Vagina (tissue), 2 donors: ENCODE data around the gene LIMA1. TPM values are rescaled to one million over a fixed set of nuclear protein-coding genes. Genes with fewer than 3 reads are reported as not detected.
"Not testable (repeated sequence)": the region's sequence is repeated elsewhere in the genome, so short reads cannot be mapped to it uniquely, and the experiment has no call there.

ENCODE experiments used
- DNase-seq, 2 donors: peaks; one replicate each; pipeline ENCODE4 v3.0.0-alpha.2; 2017; ENCODE audit errors: extremely low spot score in 2 of 2
- H3K27ac ChIP-seq: fragments of 200-600 bp; sonication (generic); one replicate; pipeline ENCODE4 v1.5.1; 2019
- H3K27me3 ChIP-seq: fragments of 200-600 bp; sonication (generic); one replicate; pipeline ENCODE4 v1.5.1; 2019
- H3K36me3 ChIP-seq, 2 donors: fragments of 200-600 bp; sonication (generic); one replicate each; pipeline ENCODE4 v1.5.1; 2017 to 2019
- H3K4me1 ChIP-seq: fragments of 200-600 bp; sonication (generic); one replicate; pipeline ENCODE4 v1.5.1; 2019
- H3K4me3 ChIP-seq, 2 donors: fragments of 200-600 bp; sonication (generic); 1 replicate in 1 of 2; 2 replicates in 1 of 2; pipeline ENCODE4 v1.5.1; 2016 to 2019
- H3K9me3 ChIP-seq: fragments of 200-600 bp; sonication (generic); one replicate; pipeline ENCODE4 v1.5.1; 2019
- POLR2A ChIP-seq, 2 donors: fragments of 450-650 bp; IDR thresholded peaks; one replicate each; pipeline ENCODE4 v1.6.1; 2017; ENCODE audit warnings: antibody characterized with exemption in 2 of 2, mild to moderate bottlenecking in 2 of 2, moderate library complexity in 2 of 2
- POLR2AphosphoS5 ChIP-seq, 2 donors: sonication (generic); formaldehyde crosslinking; IDR thresholded peaks; one replicate each; pipeline ENCODE4 v1.9.0; 2017; ENCODE audit warnings: antibody characterized with exemption in 2 of 2, mild to moderate bottlenecking in 2 of 2, low read depth in 1 of 2; ENCODE audit not compliant: insufficient read depth in 1 of 2
- intact Hi-C: fragments of 100-400 bp; cut with DNase I; formaldehyde crosslinking; loops from one replicate; pipeline ENCODE4 v1.15.1; 2023
- total RNA-seq: library from RNA; depleted of rRNA; stranded (reverse); fragments of >200 nt; gene quantifications from one replicate; pipeline ENCODE4 v1.2.3, GENCODE V29; 2016
- TF ChIP-seq, protein P1 (sequence below), 3 experiments: fragments of 450-650 bp in 2 of 3; fragments of 200-600 bp in 1 of 3; sonication (generic) in 1 of 3; IDR thresholded peaks; one replicate each; pipeline ENCODE4 v1.5.1; 2017 to 2019; ENCODE audit warnings: antibody characterized with exemption in 3 of 3, mild to moderate bottlenecking in 2 of 3, moderate library complexity in 2 of 3

Gene LIMA1
- total RNA-seq, 1 donor from 2014 or later: 99.2 TPM

DNA sequence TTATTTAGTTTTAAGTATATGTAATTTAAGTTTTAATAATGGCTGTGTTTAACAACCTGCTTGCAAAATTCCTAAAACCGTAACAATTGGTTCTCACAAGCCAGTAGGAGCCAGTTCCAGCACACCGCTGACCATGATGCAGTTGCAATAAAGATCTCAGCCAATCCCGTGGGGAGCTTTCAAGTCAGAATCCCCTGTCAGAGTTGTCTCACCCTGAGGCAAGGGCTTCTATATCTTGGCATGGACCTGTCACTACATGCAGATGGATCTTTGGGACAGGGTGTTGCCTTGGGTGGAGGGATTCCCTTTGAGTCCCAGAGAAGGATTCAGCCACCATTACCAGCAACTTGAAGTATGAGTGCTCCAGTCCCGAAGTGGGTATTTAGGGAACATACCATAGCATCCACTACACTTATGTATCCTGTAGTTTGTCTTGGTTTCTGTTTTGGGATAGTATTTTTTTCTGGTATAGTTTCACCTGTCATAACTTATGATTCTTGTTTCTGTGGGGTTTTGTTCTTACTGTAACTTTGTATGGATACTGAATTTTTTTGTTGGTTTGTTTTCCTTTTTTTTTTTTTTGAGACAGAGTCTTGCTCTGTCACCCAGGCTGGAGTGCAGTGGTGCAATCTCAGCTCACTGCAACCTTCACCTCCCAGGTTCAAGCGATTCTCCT lies 30.1 kb upstream of the LIMA1 start:
- intact Hi-C loops: loop anchor here (10.0 kb wide), 1 partner anchor 239 kb away; no protein-coding TSS in a partner anchor
- Histone ChIP-seq H3K4me1 (peaks cover 17% of the 10 kb centered on the region), H3K27ac (no peak overlapping the region), H3K4me3 (no peak overlapping the region), H3K27me3 (no peaks in the 10 kb centered on the region), H3K36me3 (no peaks in the 10 kb centered on the region), H3K9me3 (no peaks in the 10 kb centered on the region)
- DNase-seq: no peak
- TF ChIP-seq, protein P1, sequence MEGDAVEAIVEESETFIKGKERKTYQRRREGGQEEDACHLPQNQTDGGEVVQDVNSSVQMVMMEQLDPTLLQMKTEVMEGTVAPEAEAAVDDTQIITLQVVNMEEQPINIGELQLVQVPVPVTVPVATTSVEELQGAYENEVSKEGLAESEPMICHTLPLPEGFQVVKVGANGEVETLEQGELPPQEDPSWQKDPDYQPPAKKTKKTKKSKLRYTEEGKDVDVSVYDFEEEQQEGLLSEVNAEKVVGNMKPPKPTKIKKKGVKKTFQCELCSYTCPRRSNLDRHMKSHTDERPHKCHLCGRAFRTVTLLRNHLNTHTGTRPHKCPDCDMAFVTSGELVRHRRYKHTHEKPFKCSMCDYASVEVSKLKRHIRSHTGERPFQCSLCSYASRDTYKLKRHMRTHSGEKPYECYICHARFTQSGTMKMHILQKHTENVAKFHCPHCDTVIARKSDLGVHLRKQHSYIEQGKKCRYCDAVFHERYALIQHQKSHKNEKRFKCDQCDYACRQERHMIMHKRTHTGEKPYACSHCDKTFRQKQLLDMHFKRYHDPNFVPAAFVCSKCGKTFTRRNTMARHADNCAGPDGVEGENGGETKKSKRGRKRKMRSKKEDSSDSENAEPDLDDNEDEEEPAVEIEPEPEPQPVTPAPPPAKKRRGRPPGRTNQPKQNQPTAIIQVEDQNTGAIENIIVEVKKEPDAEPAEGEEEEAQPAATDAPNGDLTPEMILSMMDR (IDR thresholded peaks at IDR 0.05): no peak
- TF ChIP-seq POLR2A (IDR thresholded peaks at IDR 0.05) (no peak), POLR2AphosphoS5 (IDR thresholded peaks at IDR 0.05; ENCODE audit: insufficient read depth in 1 of 2, low read depth in 1 of 2) (no peak)

DNA sequence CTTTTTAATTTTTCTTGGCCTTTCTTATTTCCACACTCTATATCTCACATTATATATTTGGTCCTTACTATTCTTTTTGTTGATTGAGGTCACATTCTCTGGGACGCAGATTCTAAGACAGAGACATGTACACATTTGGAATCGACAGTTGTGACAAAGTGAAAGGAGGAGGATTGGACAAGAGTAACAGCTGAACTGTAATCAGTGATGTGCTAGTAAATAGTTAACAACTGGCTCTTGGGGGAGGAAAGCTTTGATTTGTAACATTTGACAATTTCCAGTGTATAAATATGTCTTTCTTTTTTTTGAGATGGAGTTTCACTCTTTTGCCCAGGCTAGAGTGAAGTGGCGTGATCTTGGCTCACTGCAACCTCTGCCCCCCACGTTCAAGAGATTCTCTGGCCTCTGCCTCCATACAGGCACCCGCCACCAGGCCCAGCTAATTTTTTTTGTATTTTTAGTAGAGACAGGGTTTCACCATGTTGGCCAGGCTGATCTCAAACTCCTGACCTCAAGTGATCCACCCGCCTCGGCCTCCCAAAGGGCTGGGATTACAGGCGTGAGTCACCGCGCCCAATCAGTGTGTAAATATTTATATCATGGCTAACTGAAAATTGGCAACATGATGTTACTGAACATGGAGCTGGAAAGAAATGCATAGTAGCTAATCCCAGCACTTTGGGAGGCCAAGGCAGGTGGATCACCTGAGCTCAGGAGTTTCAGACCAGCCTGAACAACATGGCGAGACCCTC lies 28.7 kb upstream of the LIMA1 start:
- Histone ChIP-seq H3K4me1 (peaks cover 17% of the 10 kb centered on the region), H3K27ac (peak overlapping the region; percentile 37)
- intact Hi-C loops: loop anchor here (10.0 kb wide), 1 partner anchor 237 kb away; no protein-coding TSS in a partner anchor
- not testable (repeated sequence) for H3K4me3 ChIP-seq, DNase-seq, H3K36me3 ChIP-seq, H3K9me3 ChIP-seq, H3K27me3 ChIP-seq

DNA sequence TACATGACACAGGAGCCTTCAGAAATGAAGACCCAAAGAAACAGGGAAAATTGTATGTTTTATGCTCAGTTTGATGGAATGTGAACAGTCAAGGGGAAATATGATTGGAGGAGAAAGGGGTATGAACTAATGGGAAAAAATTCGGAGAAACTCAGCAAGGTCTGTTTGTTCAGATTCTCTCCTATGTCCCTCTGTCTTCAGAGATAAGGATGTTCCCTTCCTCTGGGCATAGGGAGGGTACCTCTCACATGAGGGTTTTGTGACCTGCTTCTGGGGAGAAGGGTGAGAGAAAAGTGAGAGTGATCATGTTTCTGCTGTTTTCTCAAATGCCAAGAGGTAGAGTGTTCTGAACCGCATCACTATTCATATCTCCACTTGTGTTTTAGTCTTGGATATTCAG lies 26.6 kb upstream of the LIMA1 start:
- H3K27ac ChIP-seq: no peak overlapping the region
- DNase-seq: no peak
- intact Hi-C loops: loop anchor here (10.0 kb wide), 1 partner anchor 235 kb away; no protein-coding TSS in a partner anchor
- H3K4me3 ChIP-seq: no peak overlapping the region
- H3K9me3 ChIP-seq: no peaks in the 10 kb centered on the region
- no peaks in the 10 kb centered on the region for H3K36me3 ChIP-seq
- TF ChIP-seq, protein P1 (IDR thresholded peaks at IDR 0.05): no peak
- TF ChIP-seq POLR2AphosphoS5 (IDR thresholded peaks at IDR 0.05; ENCODE audit: insufficient read depth in 1 of 2, low read depth in 1 of 2): no peak
- TF ChIP-seq POLR2A (IDR thresholded peaks at IDR 0.05): no peak
- H3K27me3 ChIP-seq: no peaks in the 10 kb centered on the region
- peaks cover 17% of the 10 kb centered on the region for H3K4me1 ChIP-seq

DNA sequence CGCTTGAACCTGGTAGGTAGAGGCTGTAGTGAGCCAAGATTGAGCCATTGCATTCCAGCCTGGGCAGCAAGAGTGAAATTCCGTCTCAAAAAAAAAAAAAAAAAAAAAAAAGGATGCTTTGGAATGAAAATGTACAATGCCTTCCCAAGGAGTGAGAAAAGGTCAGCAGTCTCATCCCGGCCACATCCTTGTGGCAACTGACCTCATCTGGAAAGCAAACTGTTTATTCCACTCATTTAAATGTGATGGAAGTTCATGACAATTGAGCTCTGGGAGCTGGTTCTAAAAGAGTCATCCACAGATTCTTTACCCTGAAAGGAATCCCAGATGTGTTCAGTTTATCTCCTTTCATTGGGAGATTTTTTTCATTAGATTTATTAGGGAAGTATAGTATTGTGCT lies 19.4 kb upstream of the LIMA1 start:
- no peak overlapping the region for H3K27ac ChIP-seq

DNA sequence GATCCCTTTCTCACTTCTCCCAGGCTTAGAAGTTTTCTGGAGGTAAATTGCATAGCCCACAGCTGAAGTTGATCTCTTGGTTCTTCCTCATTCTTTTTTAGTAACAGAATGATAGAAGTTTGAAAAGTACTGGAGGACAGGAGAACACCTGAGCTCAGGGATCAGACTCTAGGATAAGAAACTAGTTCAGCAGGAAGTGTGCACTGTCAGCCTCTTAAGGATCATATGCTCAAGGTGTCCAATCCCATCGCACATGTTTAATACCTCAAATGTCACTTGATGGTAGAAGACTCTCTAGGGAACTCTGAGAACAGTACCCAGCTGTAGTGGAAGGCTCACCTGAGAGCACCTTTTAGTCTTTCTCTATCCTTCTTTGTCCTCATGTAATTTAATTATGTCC lies 14.7 kb upstream of the LIMA1 start:
- Histone ChIP-seq H3K27ac (no peak overlapping the region), H3K27me3 (no peaks in the 10 kb centered on the region), H3K4me1 (peaks cover 32% of the 10 kb centered on the region), H3K9me3 (no peaks in the 10 kb centered on the region), H3K4me3 (no peak overlapping the region), H3K36me3 (no peaks in the 10 kb centered on the region)
- DNase-seq: no peak
- intact Hi-C loops: no loop called here
- TF ChIP-seq, protein P1 (IDR thresholded peaks at IDR 0.05): no peak
- peak in 1 of 2 donors; percentile 23 for TF ChIP-seq POLR2AphosphoS5 (IDR thresholded peaks at IDR 0.05; ENCODE audit: insufficient read depth in 1 of 2, low read depth in 1 of 2)
- no peak for TF ChIP-seq POLR2A (IDR thresholded peaks at IDR 0.05)

More for the DNA sequence above, 19.4 kb upstream of the LIMA1 start:
- H3K4me3 ChIP-seq: no peak overlapping the region
- H3K27me3 ChIP-seq: no peaks in the 10 kb centered on the region
- no peaks in the 10 kb centered on the region for H3K36me3 ChIP-seq
- no peaks in the 10 kb centered on the region for H3K9me3 ChIP-seq
- TF ChIP-seq POLR2AphosphoS5 (IDR thresholded peaks at IDR 0.05; ENCODE audit: insufficient read depth in 1 of 2, low read depth in 1 of 2) (no peak), POLR2A (IDR thresholded peaks at IDR 0.05) (no peak)
- TF ChIP-seq, protein P1 (IDR thresholded peaks at IDR 0.05): no peak
- DNase-seq: no peak
- peaks cover 20% of the 10 kb centered on the region for H3K4me1 ChIP-seq
- intact Hi-C loops: no loop called here
